ENCODE measurements around the gene FAT1.

The FAT1 gene

GRCh38 chr4:186702297-186702696 is 21.4 kb downstream of the FAT1 start:
- no peak for TF ChIP-seq CTCF (IDR thresholded peaks at IDR 0.05; ENCODE audit: borderline replicate concordance, control extremely low read depth, extremely low read depth, insufficient read depth, missing control alignments)
- no peak for DNase-seq (ENCODE audit: low spot score)
- in situ Hi-C loops (cut with MboI; ENCODE audit: low sequenced_read_pairs, unreplicated experiment), result no loop called here

DNA sequence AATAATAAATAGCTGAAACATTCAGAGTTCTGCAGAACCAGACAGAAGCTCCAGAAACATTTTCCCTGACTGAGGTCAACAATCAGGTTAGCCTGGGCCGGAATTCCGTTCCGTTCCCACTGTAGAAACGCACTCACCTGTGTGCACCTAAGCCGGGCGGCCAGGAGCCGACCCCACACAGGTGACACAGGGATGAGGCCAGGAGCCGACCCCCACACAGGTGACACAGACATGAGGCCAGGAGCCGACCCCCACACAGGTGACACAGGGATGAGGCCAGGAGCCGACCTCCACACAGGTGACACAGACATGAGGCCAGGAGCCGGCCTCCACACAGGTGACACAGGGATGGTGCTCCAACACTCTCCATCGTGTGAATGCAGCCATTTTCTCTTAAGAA is 21.9 kb downstream of the FAT1 start:
- no peak for TF ChIP-seq CTCF (IDR thresholded peaks at IDR 0.05; ENCODE audit: borderline replicate concordance, control extremely low read depth, extremely low read depth, insufficient read depth, missing control alignments)
- in situ Hi-C loops (cut with MboI; ENCODE audit: low sequenced_read_pairs, unreplicated experiment), result no loop called here

DNA sequence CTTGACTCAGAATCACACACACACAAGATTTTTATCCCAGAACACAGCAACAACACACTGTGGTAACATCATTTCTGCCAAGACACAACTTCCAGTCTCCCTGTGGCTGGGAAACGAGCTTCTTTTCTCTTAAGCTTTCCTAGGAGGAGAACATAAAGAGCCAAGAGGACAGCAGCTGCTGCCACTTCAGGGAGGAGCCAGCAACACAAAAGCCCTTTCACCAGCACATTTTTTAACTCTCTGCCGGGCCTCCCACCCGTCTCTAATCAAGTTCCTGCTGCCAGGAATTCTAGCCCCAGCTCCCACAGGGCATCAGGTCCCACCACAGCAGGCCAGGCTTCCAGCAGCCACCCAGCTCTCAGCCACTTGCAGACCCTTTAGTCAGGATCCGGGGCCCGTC is 22.4 kb downstream of the FAT1 start:
- TF ChIP-seq CTCF (IDR thresholded peaks at IDR 0.05; ENCODE audit: borderline replicate concordance, control extremely low read depth, extremely low read depth, insufficient read depth, missing control alignments), result no peak
- DNase-seq (ENCODE audit: low spot score), result no peak
- in situ Hi-C loops (cut with MboI; ENCODE audit: low sequenced_read_pairs, unreplicated experiment), result no loop called here

More for the DNA sequence above, 21.9 kb downstream of the FAT1 start:
- DNase-seq (ENCODE audit: low spot score), result no peak

- no peak for DNase-seq (ENCODE audit: low spot score)
- in situ Hi-C loops (cut with MboI; ENCODE audit: low sequenced_read_pairs, unreplicated experiment), result no loop called here
- no peak for TF ChIP-seq CTCF (IDR thresholded peaks at IDR 0.05; ENCODE audit: borderline replicate concordance, control extremely low read depth, extremely low read depth, insufficient read depth, missing control alignments)
Measured at GRCh38 chr4:186700746-186701145, 22.9 kb downstream of the FAT1 start.

- TF ChIP-seq CTCF (IDR thresholded peaks at IDR 0.05; ENCODE audit: borderline replicate concordance, control extremely low read depth, extremely low read depth, insufficient read depth, missing control alignments), result no peak
- in situ Hi-C loops (cut with MboI; ENCODE audit: low sequenced_read_pairs, unreplicated experiment), result no loop called here
Measured at GRCh38 chr4:186699881-186700397, 23.7 kb downstream of the FAT1 start.

DNA sequence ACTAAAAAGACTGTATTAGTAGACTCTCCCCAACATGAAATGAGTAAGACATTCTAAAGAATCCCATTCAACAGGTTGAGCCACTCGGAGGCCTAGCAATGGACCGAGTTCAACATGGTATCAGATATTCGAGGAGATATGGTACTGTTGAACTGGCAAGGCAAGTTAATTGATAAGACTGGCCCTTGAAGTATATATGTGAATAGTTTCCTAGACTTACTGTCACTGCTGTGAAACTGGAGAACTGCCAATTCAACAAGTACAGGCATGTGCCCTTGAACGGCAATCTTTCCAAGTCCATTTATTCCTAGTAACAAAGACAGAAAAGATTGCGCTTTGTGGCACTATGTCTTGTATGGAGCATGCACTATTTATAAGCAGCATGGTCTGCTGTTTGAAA is 24.4 kb downstream of the FAT1 start:
- in situ Hi-C loops (cut with MboI; ENCODE audit: low sequenced_read_pairs, unreplicated experiment), result no loop called here
- no peak for TF ChIP-seq CTCF (IDR thresholded peaks at IDR 0.05; ENCODE audit: borderline replicate concordance, control extremely low read depth, extremely low read depth, insufficient read depth, missing control alignments)
- DNase-seq (ENCODE audit: low spot score), result no peak

More at GRCh38 chr4:186699881-186700397, 23.7 kb downstream of the FAT1 start:
- DNase-seq (ENCODE audit: low spot score), result no peak

DNA sequence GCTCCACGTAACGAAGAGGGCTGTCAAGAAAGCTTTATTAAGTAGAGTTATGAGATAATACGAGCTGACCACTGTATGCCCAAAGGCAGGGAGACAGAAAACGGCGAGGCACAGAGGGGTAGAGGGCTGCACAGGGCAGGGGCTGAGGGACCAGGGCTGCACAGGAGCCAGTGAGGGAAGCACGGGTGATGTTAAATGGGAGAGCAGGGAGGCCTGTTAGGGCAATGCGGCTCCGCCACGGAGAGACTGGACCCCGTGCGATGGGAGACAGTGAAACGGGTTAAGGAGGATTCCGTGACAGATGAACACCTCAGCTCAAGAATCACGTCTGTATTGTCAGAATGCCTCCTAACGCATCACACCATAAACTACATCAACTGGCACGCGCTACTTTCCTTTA is 25.1 kb downstream of the FAT1 start:
- TF ChIP-seq CTCF (IDR thresholded peaks at IDR 0.05; ENCODE audit: borderline replicate concordance, control extremely low read depth, extremely low read depth, insufficient read depth, missing control alignments), result no peak

More for the DNA sequence above, 25.1 kb downstream of the FAT1 start:
- no peak for DNase-seq (ENCODE audit: low spot score)
- in situ Hi-C loops (cut with MboI; ENCODE audit: low sequenced_read_pairs, unreplicated experiment), result no loop called here

Measured in GM13976 (cell line).